Measurements from ENCODE around the gene NSMCE4A. TPM values are rescaled to one million over a fixed set of nuclear protein-coding genes. Genes with fewer than 3 reads are reported as not detected.
"Not testable (repeated sequence)": the region's sequence is repeated elsewhere in the genome, so short reads cannot be mapped to it uniquely, and the experiment has no call there.

Gene NSMCE4A
- total RNA-seq, 2 donors from 2014 or later: 41.2 to 48.0 TPM

GRCh38 chr10:121949451-121949850 is 25.6 kb downstream of the NSMCE4A start:
- DNase-seq (ENCODE audit: low spot score): no peak
- intact Hi-C loops (cut with DNase I): no loop called here

- intact Hi-C loops (cut with DNase I): no loop called here
- DNase-seq (ENCODE audit: low spot score): no peak
Observed at GRCh38 chr10:121949049-121949448, 26.0 kb downstream of the NSMCE4A start.

- intact Hi-C loops (cut with DNase I): no loop called here
- DNase-seq (ENCODE audit: low spot score): no peak
Observed at GRCh38 chr10:121947343-121948330, 27.4 kb downstream of the NSMCE4A start.

- intact Hi-C loops (cut with DNase I): no loop called here
- no peak for DNase-seq (ENCODE audit: low spot score)
Observed at GRCh38 chr10:121942749-121943416, 32.1 kb downstream of the NSMCE4A start.

GRCh38 chr10:121941532-121941931 is 33.5 kb downstream of the NSMCE4A start:
- intact Hi-C loops (cut with DNase I): no loop called here

GRCh38 chr10:121936295-121936694 is 38.7 kb downstream of the NSMCE4A start:
- intact Hi-C loops (cut with DNase I): no loop called here
- DNase-seq (ENCODE audit: low spot score): no peak

More at GRCh38 chr10:121941532-121941931, 33.5 kb downstream of the NSMCE4A start:
- DNase-seq (ENCODE audit: low spot score): no peak

- DNase-seq (ENCODE audit: low spot score): no peak
- intact Hi-C loops (cut with DNase I): no loop called here
Observed at GRCh38 chr10:121935702-121936101, 39.3 kb downstream of the NSMCE4A start.

DNA sequence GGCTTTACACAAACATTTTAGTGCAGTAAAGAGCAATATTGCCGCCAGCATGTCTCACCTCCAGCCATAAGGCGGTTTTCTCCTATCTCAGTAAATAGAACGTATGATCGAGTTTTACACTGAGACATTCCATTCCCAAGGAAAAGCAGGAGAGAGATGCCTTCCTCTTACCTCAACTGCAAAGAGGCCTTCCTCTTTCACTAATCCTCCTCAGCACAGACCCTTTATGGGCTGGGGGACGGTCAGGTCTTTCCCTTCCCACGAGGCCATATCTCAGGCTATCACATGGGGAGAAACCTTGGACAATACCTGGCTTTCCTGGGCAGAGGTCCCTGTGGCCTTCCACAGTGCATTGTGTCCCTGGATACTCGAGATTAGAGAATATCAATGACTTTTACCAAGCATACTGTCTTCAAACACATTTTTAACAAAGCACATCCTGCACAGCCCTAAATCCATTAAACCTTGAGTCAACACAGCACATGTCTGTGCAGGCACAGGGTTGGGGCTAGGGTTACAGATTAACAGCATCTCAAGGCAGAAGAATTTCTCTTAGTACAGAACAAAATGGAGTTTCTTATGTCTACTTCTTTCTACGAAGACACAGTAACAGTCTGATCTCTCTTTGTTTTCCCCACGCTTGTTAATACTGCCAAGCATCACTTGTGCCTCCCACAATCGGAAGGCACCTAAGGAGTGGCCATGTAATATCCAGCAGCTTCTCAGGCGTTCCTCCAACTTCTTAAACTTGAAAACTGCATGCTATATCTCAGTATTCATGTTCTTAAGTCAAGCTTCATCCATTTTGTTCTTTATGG is 44.5 kb downstream of the NSMCE4A start:
- DNase-seq (ENCODE audit: low spot score); intact Hi-C loops (cut with DNase I): not testable (repeated sequence)

DNA sequence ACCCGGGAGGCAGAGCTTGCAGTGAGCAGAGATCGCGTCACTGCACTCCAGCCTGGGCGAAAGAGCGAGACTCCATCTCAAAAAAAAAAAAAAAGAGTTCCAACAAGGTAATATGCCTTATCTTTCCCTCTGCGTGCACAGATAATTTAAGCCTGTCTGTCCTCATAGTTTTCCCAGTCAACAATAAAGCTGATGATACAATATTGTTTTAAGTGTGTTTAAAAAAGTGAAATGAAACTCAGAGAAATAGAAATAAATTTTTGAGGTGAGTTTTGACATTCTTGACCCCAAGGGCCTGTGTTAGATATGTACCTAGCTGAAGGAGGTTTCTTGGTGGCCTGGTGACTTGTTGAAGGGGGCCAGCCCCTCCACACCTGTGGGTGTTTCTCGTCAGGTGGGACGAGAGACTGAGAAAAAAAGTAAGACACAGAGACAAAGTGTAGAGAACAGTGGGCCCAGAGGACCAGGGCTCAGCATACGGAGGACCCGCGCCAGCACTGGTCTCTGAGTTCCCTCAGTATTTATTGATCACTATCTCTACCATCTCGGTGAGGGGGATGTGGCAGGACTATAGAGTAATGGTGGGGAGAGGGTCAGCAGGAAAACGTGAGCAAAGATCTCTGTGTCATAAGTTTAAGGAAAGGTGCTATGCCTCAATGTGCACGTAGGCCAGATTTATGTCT is 45.3 kb downstream of the NSMCE4A start:
- not testable (repeated sequence) for DNase-seq (ENCODE audit: low spot score)
- intact Hi-C loops (cut with DNase I): loop anchor here in 1 of 2 donors (5.0 kb wide), 1 partner anchor 48 kb away; the partner anchor contains the start of gene NSMCE4A

GRCh38 chr10:121928528-121928884 is 46.5 kb downstream of the NSMCE4A start:
- intact Hi-C loops (cut with DNase I): loop anchor here in 1 of 2 donors (5.0 kb wide), 1 partner anchor 49 kb away; the partner anchor contains the start of gene NSMCE4A
- no peak for DNase-seq (ENCODE audit: low spot score)

GRCh38 chr10:121927841-121928527 is 47.0 kb downstream of the NSMCE4A start, which contains the start of gene ATE1:
Gene ATE1, minus strand, starts transcription at chr10:121928031. Its CDS starts 82 bp downstream, at chr10:121927949.
- peak; percentile 96 for DNase-seq (ENCODE audit: low spot score)
- intact Hi-C loops (cut with DNase I): loop anchor here in 1 of 2 donors (5.0 kb wide), 1 partner anchor 49 kb away; the partner anchor contains the start of gene NSMCE4A

- peak; percentile 85 for DNase-seq (ENCODE audit: low spot score)
- intact Hi-C loops (cut with DNase I): loop anchor here in 1 of 2 donors (5.0 kb wide), 1 partner anchor 50 kb away; the partner anchor contains the start of gene NSMCE4A
Observed at GRCh38 chr10:121927318-121927840, 47.6 kb downstream of the NSMCE4A start.

GRCh38 chr10:121926671-121927317 is 48.2 kb downstream of the NSMCE4A start:
- intact Hi-C loops (cut with DNase I): loop anchor here in 1 of 2 donors (5.0 kb wide), 1 partner anchor 51 kb away; the partner anchor contains the start of gene NSMCE4A
- DNase-seq (ENCODE audit: low spot score): no peak

GRCh38 chr10:121926157-121926556 is 48.9 kb downstream of the NSMCE4A start:
- DNase-seq (ENCODE audit: low spot score): no peak
- intact Hi-C loops (cut with DNase I): loop anchor here in 1 of 2 donors (5.0 kb wide), 1 partner anchor 51 kb away; the partner anchor contains the start of gene NSMCE4A

- intact Hi-C loops (cut with DNase I): no loop called here
- DNase-seq (ENCODE audit: low spot score): no peak
Observed at GRCh38 chr10:121921238-121921931, 53.6 kb downstream of the NSMCE4A start.

- no peak for DNase-seq (ENCODE audit: low spot score)
- intact Hi-C loops (cut with DNase I): no loop called here
Observed at GRCh38 chr10:121919666-121920065, 55.4 kb downstream of the NSMCE4A start.

All from posterior vena cava (tissue), 2 donors.